GM18909 (cell line): ENCODE results near the gene PTPRM.

ENCODE experiments used
- ATAC-seq: cut with Tn5 transposase; IDR thresholded peaks from one replicate; pipeline ENCODE4 v1.9.1; 2021; ENCODE audit warnings: mild to moderate bottlenecking; ENCODE audit not compliant: unreplicated experiment, poor library complexity

The PTPRM gene

DNA sequence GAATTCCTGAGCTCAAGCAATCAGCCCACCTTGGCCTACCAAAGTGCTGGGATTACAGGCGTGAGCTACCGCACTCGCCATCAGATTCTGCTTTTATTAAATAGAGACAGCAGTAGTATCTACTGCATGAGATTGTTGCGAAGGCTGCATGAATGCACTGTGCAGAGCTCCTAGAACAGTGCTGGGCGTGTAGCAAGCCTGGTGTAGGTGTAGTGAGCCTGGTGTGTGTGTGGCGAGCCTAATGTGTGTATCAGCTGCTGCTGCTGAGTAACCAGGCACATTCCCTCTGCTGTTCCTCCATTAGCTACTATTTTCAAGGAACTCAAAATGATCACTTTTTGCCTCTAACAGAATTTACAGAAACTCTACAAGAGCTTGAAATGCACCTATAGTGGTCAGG lies 57.6 kb downstream of the PTPRM start:
- no peak for ATAC-seq

DNA sequence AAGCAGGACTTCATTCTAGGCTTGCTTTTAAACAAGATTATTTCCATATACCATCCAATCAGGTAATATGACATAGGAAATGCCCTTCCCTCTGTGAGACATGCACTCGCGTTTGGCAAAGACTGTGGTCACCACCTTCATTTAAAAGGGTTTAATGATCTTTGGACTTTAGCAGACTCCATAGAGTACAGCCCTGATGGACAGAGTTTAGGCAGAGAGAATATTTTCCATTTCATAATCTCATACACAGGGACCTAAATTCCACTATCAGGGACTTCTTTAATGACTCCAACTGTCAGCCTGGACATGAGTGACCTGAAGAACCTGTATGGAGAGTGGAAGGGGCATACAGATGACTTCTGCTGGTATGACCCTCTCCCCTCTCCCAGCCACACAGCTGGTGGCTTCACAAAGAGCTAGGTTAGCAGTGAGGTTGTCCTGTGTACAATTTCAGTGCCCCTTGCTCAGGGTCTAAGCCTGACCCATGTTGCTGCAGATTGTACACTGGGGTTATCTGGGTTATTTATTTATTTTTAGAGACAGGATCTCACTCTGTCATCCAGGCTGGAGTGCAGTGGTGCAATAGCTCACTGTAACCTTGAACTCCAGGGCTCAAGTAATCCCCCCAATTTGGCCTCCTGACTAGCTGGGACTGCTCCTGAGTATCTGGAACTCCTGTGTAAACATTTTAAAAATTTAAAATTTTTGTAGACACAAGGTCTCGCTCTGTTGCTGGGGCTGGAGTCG lies 59.2 kb downstream of the PTPRM start:
- no peak for ATAC-seq

DNA sequence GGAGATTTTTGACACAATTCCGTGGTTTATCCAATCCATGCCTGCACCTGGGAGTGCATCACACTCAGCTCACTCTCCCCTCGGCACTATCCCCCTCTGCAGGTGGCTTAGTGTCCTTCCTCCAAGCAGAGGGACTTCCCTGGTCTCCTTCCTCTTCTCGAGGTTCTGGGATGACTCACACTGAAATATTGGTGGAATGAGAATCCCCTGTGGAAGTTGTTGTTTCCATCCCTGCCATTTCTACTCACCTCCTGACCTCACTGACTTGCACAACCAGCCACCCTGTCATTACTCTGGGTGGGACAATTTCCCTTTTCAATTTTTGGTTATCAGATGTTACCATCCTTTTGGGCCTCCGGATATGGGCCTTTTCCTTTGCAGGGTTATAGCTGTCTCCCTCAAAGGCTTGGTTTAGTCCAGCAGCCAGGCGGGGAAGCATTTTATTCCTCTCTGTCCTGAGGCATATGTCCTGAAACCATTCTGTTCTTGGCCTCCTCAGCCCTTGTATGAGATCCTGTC lies 59.9 kb downstream of the PTPRM start:
- no peak for ATAC-seq

DNA sequence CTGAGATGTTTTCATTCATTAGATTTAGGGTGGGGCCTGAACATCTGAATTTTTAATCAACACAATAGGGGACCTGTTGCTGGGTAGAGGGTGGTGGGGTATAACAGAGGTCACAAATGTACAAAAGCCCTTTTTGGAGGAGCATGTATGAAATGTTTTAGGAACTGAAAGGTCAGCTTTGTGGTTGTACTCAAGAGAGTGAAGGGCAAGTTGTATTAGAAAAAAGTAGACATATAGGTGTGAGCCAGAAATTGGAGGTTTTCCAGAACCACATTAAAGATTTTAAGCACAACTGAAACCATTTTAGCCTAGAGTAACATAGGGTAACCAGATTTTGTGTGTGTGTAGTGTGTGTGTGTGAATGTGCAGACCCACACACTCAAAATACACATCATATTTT lies 62.3 kb downstream of the PTPRM start:
- ATAC-seq, result no peak

DNA sequence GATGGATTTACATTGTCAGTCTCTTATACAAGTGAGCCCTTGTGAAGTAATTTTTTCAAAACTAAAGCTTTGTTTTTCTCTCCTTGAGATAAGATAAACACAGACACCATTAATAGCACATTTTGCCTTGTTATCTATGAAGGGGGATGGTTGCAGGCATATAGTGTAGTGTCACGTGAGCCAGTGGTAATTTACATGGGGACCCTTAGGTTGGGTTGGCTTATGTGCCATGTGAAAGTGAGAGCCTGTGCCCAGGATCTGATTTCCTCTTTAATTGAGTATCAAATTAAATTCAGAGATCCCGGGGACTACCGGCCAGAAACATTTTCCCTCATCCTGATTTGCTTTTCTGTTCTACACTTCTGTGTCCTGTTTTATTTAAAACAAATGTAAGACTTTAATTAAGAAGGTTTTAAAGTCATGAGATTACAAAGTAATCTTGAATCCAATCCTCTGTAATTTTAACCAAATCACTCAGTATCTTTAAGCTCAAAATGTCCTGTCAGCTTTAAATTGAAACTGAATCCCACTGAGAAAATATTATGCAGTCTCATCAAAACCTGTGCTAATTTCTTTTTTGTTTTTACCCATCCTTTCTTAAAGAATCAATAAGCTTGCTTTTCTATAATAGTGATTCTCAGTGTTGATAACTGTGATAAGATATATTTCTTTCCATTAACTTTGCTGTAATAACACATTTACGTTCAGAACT lies 63.8 kb downstream of the PTPRM start:
- ATAC-seq, result no peak

DNA sequence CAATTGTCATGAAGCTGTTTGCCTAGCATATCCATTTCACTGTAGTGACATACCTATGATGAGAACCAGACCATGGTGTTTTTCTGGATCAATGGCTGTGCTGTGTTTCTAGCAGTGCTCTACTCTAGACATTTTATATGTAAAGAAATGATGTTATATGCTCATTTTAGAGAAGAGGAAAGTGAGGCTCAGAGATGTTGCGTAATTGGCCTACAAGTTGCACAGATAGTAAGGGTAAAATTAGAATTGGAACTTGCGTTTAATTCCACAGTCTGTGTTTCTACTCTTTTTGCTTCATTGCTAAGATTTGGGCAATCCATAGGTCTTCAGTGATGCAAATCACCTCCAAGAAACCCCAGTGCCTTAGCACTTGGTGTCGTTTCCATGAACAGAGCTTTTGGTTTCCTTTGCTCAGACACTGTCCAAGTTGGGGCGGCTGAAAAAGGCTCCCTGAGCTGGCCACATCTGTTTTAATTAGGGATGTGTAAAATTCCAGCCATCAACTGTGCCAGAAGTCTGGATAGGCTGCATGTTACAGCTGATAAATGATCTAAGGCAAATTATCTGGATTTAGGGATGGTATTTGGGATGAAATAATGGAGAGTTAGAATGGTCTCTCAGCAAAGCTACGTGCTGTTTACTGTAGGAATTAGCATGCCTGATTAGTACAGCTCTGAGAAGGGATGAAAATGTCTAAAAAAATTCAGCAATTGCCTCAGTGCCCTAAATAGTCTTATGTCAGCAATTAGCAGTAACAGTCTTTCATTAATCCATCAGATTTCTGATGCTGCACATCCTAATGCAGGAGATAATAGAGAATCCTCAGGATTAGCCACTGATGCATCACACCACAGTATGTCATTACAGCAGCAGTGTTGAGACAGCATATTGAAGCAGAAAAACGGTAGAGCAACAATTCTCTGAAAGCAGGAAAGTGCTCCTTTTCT lies 65.3 kb downstream of the PTPRM start:
- no peak for ATAC-seq

DNA sequence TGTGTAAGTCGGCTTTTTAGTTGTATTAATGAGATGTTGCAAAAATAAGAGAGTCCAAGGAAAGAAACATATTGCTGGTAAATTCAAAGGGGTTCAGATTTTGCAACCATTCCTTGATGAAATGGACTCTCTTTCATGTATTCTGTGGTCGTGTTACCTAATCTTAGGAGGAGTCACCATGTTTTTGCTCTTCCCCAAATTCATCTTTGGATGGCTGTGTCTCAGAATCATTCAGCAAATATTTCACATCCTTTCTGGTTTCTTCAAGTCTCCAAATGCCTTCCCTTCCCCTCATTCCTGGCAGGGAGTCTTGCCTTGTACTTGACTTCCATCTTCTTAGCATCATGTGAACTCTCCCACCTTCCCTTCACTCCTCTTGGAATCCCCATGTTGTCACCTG lies 66.1 kb downstream of the PTPRM start:
- no peak for ATAC-seq

DNA sequence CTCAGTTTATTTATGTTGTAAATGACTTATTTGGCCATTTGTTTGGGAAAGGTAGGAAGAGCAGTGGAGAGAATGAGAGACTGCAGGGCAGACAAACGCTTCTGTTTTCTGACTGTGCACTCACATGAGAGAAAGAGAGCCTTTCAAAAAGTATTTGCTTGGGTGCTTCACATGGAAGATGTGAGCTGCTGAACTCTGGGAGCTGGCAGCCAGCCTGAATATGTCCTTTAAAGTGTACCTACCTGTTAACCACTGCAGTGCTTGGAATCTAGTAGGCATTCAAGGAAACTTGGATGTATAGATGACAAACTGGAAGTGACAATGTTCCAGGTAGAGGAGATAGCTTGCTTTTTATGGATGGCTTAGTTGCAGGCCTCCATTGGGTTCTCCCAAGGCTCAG lies 68.8 kb downstream of the PTPRM start:
- no peak for ATAC-seq

DNA sequence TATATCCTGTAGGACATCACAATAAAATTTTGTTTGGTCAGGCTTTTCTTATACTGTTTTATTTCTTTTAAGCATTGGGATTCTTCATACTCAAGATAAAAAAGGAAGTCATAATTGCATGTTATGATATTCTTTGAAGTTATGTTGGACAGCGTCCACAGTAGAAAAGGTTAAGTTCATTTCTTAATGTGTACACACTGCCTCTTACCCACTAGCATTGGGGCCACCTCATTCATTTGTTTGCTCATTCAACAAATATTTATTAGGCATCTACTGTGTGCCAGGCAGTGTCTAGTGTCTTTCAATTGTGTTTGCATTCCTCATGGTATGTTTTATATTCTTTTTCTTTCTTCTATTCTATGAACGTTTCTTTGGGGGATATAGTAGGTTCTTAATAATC lies 70.2 kb downstream of the PTPRM start:
- ATAC-seq, result no peak

DNA sequence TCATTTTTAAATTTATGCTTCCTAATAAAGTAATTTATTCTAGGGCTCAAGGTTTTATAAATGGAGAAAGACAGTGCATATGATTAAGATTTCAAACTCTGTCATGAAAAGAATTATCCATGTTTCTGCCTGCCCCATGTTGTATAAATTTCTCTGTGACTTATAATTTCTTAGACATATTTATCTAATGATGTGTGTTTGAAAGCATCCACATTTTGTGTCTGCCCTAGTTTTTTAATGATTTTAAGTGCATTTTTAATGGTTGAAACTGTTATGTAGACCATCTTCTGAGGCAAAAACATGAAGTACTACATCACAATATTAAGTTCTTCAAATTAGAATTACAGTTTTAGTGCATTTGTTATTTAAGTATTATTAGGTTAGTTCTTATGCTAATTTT lies 71.2 kb downstream of the PTPRM start:
- ATAC-seq, result no peak

DNA sequence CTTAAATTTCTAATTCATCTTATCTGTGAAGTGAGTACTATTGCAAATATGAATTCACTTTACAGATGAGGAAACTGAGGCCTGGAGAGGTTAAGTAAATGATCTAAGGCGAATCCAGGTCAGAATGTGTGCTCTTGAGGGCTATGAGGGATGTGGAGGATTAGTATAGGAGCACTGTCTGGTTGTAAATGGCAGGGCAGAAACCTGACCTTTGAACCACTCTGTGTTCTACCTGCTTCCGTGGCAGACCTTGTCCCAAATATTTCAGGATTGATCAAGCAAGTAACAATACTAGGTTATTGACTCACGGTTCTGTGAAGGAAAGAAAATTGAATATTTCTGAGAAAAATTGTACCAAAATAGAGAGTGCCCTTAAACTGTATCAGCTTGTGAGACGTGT lies 74.7 kb downstream of the PTPRM start:
- no peak for ATAC-seq

DNA sequence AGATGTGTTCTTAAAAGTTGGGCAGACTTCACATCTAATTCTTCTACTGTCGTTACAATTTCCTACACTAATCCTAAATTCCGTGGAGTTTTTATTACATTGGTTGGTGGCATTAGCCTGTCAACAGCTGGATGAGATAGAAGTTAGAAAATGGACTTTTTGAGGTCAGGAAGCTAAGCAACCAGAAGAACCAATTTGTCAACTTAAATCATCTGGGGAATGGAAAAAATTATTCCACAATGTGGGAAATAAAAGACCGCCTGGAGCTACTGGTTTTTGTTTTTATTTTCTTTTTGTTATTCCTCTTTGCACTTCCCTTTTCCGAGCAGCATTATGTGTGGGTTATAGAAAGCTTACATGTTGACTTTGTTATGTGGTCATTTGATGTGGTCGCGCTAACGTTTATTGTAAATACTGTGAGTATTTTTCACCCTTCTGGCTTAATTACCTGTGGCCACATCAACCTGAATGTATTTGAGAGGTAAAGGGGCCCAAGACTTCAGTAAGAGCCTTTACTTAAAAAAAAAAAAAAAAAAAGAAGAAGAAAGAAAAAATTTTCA lies 75.3 kb downstream of the PTPRM start:
- ATAC-seq, result no peak

DNA sequence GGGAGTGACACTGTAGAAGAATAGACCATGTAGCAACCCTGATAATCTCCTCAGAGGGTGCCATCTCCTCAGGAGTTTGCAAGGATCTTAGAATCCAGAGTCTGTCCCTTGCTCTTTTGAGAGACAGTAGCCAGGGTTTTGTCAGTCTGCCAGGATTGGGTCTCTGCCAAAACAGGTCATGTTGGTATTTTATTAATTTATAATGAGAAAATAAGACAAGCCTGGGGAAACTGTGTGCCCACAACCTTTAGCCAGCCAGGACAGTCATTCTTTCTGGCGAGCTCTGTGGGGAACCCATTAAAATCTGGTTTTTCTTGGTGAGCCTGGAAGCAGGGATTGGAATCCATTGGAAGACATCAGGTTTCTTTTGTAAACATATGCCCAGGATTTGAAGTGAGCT lies 78.6 kb downstream of the PTPRM start:
- no peak for ATAC-seq

DNA sequence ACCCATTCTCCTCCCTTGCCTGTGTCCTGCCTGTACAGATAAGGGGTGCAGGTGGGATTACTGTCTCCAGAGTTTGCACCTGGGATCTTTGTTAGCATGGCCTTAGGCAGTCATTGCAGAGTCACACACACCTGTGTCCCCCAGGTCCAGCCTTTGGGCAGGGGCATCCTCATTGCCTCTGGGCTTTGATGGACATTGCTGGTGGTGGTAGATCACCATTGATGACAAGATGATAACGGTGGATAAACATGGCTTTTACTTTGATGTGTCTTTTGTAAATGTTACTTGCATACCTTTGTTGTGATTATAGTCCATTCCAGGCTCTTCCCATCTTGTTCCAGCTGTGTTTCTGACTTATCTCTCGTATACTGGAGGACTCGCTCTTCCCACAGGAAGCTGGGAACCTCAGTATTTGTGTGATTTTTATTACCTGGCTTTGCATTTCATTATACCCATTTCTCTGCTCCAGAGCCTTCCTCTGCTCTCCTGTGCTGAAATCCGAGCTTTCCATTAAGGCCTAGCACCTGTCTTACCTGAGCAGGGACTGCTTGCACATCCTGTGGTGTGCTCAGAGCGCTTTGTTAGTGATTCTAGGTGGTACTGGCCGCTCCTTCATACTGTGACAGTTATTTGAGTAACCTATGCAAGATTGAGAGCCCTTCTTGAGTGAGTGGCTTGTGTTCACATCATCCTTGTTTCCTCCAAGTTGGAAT lies 79.2 kb downstream of the PTPRM start:
- ATAC-seq, result no peak

DNA sequence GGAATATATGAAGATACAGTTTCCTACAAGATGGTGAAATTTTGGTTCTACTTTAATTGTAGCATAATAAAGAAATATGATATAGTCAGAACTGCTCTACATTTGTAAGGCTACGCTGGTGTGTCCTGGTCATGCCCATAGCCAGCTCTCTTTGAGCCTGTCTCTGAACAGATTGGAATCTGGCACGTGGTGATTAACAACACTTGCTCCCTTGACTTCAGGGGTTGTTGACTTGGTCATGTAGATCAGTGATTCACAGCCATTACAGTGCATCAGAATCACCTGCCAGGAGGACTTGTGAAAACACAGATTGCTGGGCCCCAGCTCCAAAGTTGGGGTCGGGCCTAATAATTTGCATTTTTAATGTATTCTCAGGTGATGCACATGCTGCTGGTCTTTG lies 80.4 kb downstream of the PTPRM start:
- no peak for ATAC-seq

DNA sequence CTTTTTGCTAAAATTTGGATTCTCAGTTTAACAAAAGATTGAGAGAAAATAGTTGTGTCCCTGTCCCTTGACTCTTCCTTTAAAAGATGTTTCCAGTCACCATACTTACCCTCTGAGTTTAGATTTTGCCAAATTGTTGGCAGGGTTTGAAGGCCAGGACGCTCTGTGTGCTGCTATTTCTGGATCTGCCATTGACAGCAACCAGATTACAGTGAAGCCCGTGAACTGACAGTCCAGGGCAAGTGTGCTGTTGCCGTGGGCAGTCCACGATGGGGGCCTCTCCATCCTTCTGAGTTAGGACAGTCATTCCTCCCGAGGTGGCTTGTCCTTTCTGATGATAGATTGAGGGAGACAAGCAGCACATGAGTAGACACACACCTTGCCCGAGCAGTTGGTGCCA lies 89.9 kb downstream of the PTPRM start:
- no peak for ATAC-seq

DNA sequence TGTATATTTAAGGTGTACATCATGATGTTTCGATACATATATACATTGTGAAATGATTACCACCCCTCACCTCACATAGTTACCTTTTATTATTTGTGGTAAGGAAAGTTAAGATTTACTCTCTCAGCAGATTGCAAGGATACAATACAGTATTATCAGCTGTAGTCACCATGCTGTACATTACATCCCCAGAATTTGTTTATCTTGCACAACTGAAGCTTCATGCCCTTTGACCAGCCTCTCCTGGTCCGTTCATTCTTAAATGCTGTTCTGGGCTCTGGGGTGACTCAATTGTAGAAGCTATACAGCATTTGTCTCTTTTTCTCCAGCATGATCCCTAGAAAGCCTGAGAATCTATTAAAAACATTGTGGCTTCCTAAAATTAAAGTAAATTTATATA lies 90.8 kb downstream of the PTPRM start:
- no peak for ATAC-seq

DNA sequence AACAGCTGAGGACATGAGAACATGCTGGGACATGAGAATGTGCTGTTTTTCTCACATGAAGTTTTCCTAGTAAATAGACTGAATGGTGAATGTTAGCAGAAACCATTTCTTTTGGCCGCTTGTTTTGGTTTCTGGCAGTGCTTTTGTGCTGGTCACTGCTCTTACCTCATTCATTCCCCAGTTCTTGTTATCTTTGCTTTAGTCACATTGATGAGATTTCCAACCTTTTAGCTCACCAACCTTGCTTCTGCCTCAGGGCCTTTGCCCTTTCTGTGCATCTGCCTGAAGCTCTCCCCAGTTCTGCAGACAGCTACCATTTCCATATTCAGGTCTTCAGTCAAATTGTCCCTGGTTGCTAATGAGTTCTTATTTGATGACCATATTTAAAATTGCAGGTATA lies 91.6 kb downstream of the PTPRM start:
- no peak for ATAC-seq

DNA sequence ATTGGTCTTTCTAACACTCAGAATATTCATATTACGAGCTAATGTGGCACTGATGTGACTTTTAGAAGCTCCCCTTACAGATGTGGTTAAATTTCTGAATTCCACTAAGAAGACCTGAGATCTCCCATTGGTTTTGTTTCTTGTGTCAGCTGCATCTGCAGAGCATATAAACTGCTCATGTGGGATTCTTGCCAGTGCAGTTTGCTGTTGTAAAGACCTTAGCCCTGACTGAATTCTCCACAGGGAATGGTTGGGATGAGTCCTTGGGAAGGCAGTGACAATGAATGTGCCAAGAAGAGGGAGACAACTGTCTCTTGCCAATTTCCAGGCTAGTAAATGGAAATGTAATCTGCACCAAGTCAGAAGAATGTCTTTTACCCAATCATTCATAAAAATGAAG lies 94.1 kb downstream of the PTPRM start:
- no peak for ATAC-seq

DNA sequence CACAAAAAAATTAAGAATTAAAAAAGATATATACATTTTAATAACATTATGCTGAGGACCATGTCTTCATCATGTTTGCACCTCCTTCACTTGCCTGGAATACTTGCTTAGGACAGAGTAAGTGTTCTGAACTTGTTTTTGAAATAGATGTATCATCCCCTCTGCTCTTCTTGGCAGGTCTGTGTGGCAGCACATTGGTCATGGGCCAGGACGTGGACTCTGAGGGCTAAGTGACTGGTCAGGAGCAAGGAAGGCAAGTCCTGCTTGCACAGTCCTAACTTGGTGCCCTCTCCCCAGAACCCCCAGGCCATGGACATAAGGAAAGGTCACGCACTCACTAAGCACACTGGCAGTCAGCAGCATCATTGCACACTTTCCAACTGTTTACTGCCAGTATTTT lies 95.8 kb downstream of the PTPRM start:
- ATAC-seq, result no peak
